ENCODE results near the gene PRKCE.

Gene PRKCE

DNA sequence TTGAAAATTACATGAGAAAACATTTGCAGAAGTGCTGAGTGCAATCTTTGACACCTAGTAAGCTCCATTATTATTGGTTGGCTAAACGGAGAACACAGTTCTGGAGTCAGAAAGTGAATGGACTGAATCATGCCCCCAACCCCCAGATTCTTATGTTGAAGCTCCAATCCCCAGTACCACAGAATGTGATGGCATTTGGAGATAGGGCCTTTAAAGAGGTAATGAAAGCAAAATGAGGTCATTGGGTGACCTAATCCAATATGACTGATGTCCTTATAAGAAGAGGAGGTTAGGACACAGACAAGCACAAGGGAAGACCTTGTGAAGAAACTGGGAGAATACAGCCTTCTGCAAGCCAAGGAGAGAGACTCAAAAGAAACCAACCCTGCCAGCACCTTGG, 444.8 kb downstream of the PRKCE start:
- DNase-seq (ENCODE audit: low read depth in 2 of 2, low spot score in 1 of 2) = no peak

DNA sequence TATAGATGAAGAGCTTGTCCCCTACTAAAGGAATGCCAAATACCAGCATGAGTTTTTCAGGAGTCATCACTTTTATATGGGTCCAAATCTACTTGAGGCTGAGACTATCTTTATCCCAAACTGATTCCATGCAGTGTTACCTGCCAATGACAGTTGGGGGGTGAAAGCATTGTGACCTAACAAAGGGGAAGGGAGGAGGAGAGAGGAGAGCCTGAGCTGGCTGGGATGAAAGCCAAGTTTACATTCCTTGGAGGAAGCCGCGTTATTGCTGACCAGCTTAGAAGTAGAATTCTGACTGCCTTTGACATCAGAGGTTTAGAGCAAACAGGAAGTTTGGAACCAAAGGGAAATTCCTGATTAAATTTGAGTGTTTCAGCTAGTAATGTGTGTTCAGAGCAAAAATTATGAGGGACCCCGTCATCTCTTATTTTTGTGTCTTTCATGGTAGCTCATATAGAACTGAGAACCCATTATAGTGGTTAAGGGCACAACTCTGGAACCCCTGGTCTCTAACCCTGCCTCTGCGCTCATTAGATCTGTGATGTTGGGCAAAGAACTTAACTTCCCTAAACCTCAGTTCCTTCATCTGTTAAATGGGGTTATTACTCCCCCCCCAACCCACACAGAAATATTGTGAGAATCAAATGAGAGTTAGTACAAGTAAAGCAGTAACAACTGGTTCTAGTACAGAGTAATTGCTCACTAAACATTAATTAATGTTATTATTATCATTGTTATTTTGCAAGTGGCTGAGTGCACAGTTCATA, 446.4 kb downstream of the PRKCE start:
- DNase-seq (ENCODE audit: low read depth in 2 of 2, low spot score in 1 of 2) = no peak

DNA sequence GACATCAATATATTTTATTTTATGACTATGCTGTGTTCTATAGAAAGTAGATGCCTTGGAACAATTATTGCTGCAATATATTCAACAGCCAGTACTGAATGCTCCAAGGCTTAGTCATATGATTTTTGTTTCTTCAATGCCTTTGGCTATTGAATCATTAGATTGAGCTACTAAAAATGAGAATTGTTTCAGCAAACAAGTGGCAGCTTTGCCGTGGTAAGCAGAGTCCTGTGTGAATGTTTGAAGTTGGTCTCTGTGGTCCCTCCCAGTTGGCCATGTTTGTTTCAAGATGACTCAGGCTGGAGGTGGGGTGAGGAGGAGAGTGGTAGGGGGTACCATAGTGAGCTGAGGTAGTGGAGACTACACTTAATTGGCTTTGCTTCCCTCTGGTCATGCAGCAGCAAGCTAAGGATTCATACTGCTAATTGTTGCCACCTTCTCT, 447.2 kb downstream of the PRKCE start:
- DNase-seq (ENCODE audit: low read depth in 2 of 2, low spot score in 1 of 2) = no peak

DNA sequence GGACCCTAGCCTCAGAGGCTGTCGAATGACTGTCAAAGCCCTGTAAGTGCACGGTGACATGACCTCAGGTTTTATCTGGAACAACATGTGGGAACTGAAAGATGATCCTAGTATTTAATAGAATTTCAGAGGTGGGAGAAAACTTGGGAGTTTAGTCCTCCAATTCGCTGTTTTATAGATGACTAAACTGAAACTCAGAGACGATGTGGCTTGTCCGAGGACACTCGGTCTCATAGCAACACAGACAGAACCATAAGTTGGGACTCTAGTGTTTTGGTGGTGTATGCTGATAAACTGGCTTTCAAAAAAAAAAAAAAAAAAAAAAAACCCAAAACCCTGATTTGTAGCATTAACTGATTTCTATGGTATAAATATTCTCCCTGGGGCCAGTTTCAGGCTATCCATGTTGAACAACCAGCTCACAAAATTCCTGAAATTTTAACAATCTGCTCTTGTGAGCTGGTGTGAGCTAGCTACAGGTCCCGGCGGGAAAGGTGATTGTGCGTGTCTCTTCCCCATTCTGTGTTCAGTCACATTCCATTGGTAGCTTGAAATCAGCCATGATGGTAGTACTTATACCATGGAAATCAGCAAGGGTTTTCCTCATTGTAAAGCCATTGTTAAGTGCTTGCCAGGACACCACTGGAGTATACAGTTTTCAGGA, 450.2 kb downstream of the PRKCE start:
- no peak for DNase-seq (ENCODE audit: low read depth in 2 of 2, low spot score in 1 of 2)

DNA sequence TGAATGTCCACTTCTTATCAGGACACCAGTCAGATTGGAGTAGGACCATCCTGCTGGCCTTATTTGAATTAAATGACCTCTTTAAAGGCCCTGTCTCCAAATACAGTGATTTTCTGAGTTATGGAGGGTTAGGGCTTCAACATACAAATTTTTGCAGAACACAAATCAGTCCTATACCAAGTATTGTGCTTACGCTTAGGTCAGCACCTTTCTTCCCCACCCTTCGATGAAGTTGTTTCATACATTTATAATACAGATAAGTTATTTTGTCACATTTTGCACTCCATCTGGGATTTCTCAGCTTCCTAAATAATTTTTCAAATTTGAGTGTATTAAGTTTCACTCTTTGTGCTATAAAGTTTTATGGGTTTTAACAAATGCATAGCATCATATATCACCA, 455.2 kb downstream of the PRKCE start:
- no peak for DNase-seq (ENCODE audit: low read depth in 2 of 2, low spot score in 1 of 2)

DNA sequence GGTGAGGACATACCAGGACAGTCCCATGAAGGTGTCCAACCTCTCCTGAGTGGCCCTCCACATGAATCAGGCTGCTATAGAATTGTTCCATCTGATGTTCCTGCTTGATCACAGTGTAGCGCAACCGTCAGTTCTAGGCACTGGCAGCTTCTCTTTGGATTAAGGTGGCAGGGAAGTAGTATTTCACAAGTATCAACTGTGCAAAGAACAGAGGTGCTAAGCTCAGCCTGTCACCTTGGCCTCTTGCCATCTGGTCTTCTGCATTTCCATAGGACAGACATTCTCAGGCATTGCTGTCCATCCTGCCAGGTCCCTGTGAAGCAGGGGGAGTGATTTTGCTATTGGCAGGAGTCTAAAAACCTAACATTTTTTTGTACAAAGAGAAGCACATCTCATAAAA, 463.5 kb downstream of the PRKCE start:
- DNase-seq (ENCODE audit: low read depth in 2 of 2, low spot score in 1 of 2) = no peak

DNA sequence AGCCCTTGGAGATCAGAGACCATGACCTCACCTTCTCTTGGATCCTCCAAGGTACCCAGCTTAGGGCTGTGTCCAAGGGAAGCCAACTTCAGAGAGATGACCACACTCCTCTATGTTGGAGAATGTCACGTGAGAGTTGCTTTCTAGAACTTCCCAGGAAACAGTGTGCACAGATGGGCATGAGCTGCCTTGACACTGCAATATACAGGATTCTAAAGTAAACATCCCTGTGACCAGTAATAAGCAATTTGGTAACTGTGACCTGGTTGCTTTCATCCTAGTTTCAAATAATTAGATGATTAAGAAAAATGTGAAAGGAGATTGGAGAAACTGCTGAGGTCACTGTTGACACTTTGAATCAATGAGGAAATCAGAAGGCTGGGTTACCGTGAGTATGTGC, 464.7 kb downstream of the PRKCE start:
- DNase-seq (ENCODE audit: low read depth in 2 of 2, low spot score in 1 of 2) = no peak

DNA sequence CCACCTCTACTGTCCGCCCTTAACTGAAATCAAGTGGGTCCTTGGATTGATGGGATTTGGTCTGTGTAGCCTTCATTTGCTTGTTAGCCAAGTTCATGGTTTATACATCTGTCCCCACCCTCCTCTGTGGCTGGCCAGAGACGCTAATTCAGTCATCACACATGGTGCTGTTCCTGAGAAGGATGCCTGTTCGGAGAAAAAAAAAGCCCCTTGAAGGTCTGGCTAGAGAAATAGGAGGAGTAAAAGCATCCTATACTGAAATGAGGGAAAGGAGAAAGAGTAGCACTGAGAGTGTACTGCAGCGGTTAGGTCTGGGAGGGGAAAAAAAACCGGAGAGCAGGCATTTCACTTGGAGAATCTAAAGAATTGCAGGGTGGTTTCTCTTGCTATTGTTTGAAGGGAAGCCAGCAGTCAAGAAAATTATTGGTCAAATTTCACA, 465.1 kb downstream of the PRKCE start:
- DNase-seq (ENCODE audit: low read depth in 2 of 2, low spot score in 1 of 2) = no peak

DNA sequence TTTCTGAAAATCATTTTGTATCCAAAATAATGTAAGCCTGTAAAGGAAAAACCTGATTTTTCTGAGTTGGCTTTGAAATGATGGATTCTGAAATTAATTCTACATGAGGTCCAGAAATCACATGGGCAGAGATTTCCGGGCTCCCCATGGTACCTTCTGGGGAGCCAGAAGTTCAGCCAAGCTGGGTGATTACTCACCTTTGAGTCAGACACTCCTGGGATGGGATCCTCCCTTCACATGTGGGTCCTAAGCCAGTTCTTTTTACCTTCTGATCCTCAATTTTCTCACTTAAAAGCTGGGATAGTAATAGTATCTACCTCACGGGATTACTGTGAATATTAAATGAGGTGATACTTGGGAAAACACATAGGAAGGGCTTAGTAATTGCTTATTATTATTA, 465.9 kb downstream of the PRKCE start:
- DNase-seq (ENCODE audit: low read depth in 2 of 2, low spot score in 1 of 2) = no peak

DNA sequence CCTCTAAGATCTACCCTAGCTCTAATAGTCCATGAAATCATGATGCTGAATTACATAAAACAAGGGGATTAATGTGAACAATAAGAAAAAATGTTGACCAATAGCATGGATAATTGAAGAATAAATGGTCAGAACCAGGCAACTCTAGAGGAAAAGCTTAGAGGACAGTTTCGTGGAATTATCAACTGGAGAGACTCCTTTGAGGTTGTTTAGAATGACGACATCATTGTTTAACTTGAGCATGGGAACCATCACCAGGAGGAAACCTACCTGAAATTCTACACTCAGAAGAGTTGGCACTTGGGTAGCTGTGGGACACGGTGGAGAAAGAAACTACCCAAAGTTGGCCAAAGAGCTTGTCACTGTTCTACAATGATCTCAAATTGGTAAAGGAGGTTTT, 466.5 kb downstream of the PRKCE start:
- DNase-seq (ENCODE audit: low read depth in 2 of 2, low spot score in 1 of 2) = no peak

DNA sequence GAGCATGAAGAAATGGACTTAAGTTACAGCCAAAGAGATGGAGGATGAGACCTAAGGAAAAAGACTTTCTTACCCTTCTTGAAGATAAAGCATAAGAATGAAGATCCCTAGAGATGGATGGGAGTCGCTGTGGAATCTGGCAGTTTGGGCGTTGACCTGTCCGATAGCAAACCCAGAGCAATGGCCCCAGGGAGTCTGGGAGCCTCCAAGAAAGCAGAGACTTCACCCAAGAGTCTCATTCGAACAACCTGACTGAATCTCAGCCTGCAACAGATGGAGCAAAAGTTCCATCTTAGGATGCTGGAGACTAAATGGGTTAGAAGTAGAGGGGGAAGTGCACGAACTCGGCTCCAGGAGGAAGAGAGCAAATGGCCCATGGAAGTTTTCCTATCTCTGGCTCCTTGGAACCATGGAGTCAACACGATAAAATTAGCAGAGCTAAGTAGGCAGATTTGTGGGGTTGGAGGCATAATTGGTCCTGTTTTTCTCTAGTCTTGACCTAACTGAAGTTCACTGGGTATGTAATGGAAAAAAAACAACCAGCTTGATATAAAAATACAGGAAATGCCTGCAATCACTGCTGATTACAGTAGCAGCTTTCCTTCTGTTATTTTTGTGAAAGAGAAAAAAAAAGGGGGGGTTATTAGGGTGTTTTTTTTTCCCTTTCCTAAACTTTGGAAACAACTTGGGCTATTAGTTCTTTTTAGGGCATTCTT, 467.3 kb downstream of the PRKCE start:
- DNase-seq (ENCODE audit: low read depth in 2 of 2, low spot score in 1 of 2) = no peak

DNA sequence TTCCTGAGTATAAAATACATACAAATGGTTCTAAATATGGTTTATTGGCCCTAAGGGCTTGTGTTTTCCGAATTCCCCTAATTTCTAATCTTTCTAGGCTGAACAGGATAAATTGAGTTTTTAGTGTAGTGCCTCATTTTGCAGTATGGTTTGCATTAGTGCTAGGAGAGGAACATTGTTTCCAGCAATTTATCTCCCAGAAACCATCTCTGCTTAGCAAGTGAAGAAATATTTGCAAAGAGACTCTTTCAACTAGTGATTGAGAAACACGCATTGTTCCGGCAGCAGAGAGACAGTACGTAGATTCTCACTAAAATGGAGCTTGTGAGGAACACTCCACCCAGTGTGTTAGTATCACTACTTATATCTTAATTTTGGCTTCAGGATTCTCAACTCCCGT, 468.0 kb downstream of the PRKCE start:
- no peak for DNase-seq (ENCODE audit: low read depth in 2 of 2, low spot score in 1 of 2)

DNA sequence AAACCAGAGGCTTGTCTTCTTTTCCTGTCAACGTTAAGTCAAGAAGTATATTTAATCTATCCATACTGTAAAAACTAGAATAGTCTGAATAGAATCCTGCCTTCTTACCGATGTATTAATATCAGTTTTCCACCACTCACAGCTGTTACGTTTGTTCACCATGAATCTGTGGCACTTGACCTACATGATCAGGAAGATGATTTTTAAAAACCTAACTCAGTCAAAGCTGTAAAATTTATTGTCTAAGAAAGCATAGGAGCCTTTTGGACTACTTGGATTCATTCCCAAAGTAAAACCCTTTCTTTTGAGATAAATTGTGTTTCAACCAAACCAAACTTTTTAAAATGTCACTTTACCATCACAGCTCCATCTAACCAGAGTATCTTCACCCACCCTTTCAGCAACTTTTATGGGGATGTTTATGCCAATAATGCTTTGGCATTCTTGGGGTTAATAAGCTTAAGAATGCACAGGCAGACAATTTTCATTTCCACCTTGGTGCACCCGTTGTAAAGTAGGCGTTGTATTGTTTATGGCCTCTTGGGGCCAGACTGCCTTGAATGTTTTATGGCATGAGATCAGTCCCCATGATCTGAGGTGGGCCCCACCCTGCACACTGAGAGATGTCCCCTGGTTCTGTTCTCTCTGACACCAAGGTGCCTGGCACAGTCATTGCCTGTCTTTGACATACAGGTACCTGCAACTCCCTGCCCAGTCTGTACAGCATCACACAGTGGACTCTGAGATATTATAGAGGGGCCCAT, 469.5 kb downstream of the PRKCE start:
- DNase-seq (ENCODE audit: low read depth in 2 of 2, low spot score in 1 of 2) = no peak

DNA sequence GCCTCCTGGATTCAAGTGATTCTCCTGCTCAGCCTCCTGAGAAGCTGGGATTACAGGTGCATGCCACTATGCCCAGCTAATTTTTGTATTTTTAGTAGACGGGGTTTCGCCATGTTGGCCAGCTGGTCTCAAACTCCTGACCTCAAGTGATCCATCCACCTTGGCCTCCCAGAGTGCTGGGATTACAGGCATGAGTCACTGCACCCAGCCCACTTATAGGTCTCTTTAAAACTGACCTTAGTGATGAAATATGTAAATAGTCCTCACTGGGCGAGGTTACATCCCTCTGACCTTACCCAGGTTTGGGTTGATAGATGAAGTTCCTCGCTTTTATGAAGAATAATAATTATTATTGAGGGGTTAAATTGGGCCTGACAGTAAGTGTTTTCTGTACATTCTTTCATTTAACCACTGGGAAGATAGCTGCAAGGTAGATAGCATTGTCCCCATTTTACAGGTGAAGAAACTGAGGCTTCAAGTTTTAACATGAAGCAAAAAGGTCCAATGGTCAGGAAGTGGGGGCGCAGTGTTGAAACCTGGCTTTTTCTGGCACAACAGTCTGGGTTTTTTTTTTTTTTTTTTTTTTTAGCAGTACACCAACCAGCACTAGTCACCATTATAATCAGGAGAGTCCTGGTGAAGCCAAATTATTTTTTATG, 471.0 kb downstream of the PRKCE start:
- no peak for DNase-seq (ENCODE audit: low read depth in 2 of 2, low spot score in 1 of 2)

DNA sequence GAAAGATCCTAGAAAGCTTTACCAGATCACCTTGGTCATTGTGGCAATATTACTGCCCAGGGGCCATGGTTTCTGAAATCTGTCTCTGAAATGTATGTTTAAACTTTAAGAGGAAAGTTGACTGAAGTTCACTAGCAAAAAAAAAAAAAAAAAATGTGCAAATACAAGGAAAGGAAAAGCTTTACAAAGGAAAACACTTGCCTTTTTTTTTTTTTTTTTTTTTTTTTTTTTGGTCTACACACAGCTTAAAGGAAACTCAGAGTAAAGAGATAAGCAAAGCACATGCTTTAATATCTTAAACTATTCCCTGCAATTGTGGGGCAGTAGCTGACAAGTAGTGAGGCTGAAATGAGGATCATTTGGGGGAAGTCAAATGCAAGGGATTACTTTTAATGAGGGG, 471.5 kb downstream of the PRKCE start:
- DNase-seq (ENCODE audit: low read depth in 2 of 2, low spot score in 1 of 2) = no peak

DNA sequence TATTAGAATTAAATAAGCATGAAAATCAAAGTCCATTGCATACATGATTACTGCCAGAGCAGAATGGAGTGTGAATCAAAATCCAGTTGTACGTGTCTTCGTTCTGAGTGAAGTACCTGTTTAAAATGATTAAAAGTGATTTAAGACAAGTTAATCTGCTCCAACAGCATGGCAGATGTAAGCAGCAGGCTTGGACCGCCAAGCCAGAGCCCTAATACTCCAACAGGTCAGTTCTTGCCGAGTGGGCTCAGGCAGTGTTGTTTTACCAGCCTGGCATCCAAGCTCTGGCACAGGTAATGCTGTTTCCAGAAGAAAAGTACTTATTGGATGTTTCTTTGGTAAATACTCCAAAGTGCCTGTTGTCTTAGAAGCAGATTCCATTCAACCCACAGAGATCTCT, 474.3 kb downstream of the PRKCE start:
- DNase-seq (ENCODE audit: low read depth in 2 of 2, low spot score in 1 of 2) = no peak

DNA sequence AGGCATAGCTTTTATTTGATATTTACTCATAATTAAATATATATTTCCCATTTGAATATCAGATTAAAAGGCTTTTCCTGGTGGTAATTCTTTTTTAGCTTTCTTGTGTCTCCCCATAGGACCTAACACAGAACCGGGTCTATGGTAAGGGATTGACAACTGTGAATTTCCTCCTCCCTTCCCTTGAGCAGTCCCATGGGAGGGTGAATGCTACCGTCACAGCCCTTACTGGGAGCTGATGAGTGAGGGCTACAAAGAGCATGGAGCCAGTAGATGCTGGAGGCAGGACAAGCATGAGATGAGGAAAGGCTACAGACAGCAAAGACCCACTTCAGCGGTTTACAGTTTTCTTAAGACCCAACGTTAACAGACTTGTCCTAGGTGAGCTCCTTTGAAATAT, 475.1 kb downstream of the PRKCE start:
- no peak for DNase-seq (ENCODE audit: low read depth in 2 of 2, low spot score in 1 of 2)

DNA sequence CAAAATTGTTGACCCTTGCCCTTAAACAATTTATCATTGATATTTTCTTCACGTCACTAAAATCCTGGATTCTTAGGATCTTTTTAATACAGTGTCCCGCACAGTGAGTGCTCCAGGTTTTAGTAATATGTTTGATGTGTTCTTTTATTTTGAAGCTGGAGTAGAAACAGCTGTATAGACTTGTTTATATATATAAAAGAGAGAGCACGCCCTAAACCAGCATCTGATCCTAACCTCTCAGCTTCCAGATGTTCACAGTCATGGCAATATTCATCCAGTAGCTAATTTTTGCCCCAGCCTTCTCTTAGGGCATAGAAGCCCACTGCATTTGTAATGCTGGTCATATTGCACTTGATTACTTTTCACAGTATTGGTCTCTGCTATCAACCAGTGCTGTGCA, 475.7 kb downstream of the PRKCE start:
- no peak for DNase-seq (ENCODE audit: low read depth in 2 of 2, low spot score in 1 of 2)

DNA sequence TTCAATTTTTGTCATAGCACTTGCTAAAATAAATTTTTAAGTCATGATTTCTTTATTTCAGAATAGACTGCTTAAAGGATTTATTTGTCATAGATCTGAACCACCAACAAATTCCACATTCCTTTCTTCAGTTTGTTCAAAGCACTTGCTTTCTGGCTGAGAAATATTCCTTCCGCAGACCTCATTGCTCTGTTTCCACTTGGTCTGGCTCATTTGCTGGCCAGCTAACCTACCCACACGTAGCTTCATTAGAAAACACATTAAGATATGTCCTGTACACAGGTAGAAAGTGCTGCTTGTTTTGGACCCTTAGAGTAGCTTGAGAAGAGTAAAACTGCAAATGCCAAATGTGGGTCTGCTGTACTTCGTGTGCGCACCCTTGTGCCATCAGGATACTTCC, 479.0 kb downstream of the PRKCE start:
- no peak for DNase-seq (ENCODE audit: low read depth in 2 of 2, low spot score in 1 of 2)

DNA sequence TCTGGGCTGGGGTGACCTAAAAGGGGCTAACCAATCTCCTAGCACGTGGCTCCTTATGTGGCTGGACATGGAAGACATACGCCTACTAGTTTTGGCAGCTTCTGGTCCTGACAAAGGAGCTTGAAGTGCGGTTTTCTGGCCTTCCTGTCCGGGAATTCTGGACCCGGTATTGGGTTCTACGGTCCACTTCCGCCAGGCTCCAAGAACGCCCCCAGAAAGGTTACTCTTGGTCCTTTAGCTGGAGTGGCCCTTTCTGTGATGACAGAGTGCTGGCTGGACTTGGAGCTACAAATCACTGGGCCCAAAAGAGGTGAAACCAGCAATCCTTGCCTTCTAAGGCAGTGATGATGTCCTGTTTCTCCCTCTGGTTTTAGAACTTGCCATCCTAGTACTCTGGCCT, 481.5 kb downstream of the PRKCE start:
- no peak for DNase-seq (ENCODE audit: low read depth in 2 of 2, low spot score in 1 of 2)
